ENCODE measurements around the gene NLK. TPM values are rescaled to one million over a fixed set of nuclear protein-coding genes. Genes with fewer than 3 reads are reported as not detected.
"Not testable (repeated sequence)": the region's sequence is repeated elsewhere in the genome, so short reads cannot be mapped to it uniquely, and the experiment has no call there.

NLK gene
- total RNA-seq, 4 donors from 2014 or later: 6.2 to 40.5 (median 29.9) TPM

- no peaks in the 10 kb centered on the region for H3K4me1 ChIP-seq
- H3K36me3 ChIP-seq: no peaks in the 10 kb centered on the region
- H3K9me3 ChIP-seq: no peaks in the 10 kb centered on the region
- no peak for TF ChIP-seq POLR2AphosphoS5 (IDR thresholded peaks at IDR 0.05)
- no peak for TF ChIP-seq POLR2A (IDR thresholded peaks at IDR 0.05)
- no peak for TF ChIP-seq EP300 (IDR thresholded peaks at IDR 0.05; ENCODE audit: low read depth)
- no peak for TF ChIP-seq CTCF (IDR thresholded peaks at IDR 0.05)
- no peak overlapping the region for H3K27ac ChIP-seq
- DNase-seq: no peak
- WGBS, 2 donors (ENCODE audit: low coverage in 1 of 2): 67 to 76% methylated on average over 1 of the region's 1 CpG
- intact Hi-C loops (cut with DNase I; ENCODE audit: low total_unique reads) (no loop called here), in situ Hi-C loops (cut with MboI; ENCODE audit: low pct_ligation_motif_present in 1 of 4, low pct_unique_long_range_greater_than_20kb in 1 of 4, low sequenced_read_pairs in 3 of 4) (no loop called here)
- H3K4me3 ChIP-seq: no peak overlapping the region
- H3K27me3 ChIP-seq: no peaks in the 10 kb centered on the region
These were observed 162.3 kb downstream of the NLK start for GRCh38 chr17:28204751-28205150.

- in situ Hi-C loops (cut with MboI; ENCODE audit: low pct_ligation_motif_present in 1 of 4, low pct_unique_long_range_greater_than_20kb in 1 of 4, low sequenced_read_pairs in 3 of 4): no loop called here
- no peak overlapping the region for H3K4me3 ChIP-seq
These were observed 163.8 kb downstream of the NLK start for GRCh38 chr17:28206292-28206691.

GRCh38 chr17:28211811-28212210 lies 169.3 kb downstream of the NLK start:
- WGBS, 2 donors (ENCODE audit: low coverage in 1 of 2): 40 to 92% methylated on average over 1 to 7 of the region's 7 CpGs
- in situ Hi-C loops (cut with MboI; ENCODE audit: low pct_ligation_motif_present in 1 of 4, low pct_unique_long_range_greater_than_20kb in 1 of 4, low sequenced_read_pairs in 3 of 4): no loop called here
- H3K27ac ChIP-seq: no peak overlapping the region
- H3K4me1 ChIP-seq: no peaks in the 10 kb centered on the region
- H3K4me3 ChIP-seq: no peak overlapping the region
- no peaks in the 10 kb centered on the region for H3K27me3 ChIP-seq
- TF ChIP-seq POLR2A (IDR thresholded peaks at IDR 0.05): no peak
- TF ChIP-seq POLR2AphosphoS5 (IDR thresholded peaks at IDR 0.05): no peak
- TF ChIP-seq CTCF (IDR thresholded peaks at IDR 0.05): no peak
- TF ChIP-seq EP300 (IDR thresholded peaks at IDR 0.05; ENCODE audit: low read depth): no peak
- H3K9me3 ChIP-seq: peaks cover 0 to 5% of the 10 kb centered on the region in 2 donors
- DNase-seq: no peak
- intact Hi-C loops (cut with DNase I; ENCODE audit: low total_unique reads): no loop called here
- no peaks in the 10 kb centered on the region for H3K36me3 ChIP-seq

More at GRCh38 chr17:28206292-28206691, 163.8 kb downstream of the NLK start:
- no peaks in the 10 kb centered on the region for H3K36me3 ChIP-seq
- intact Hi-C loops (cut with DNase I; ENCODE audit: low total_unique reads): no loop called here
- no peak for DNase-seq
- H3K27me3 ChIP-seq: no peaks in the 10 kb centered on the region
- H3K4me1 ChIP-seq: no peaks in the 10 kb centered on the region
- peaks cover 0 to 5% of the 10 kb centered on the region in 2 donors for H3K9me3 ChIP-seq
- no peak for TF ChIP-seq POLR2AphosphoS5 (IDR thresholded peaks at IDR 0.05)
- no peak for TF ChIP-seq EP300 (IDR thresholded peaks at IDR 0.05; ENCODE audit: low read depth)
- no peak for TF ChIP-seq POLR2A (IDR thresholded peaks at IDR 0.05)
- no peak for TF ChIP-seq CTCF (IDR thresholded peaks at IDR 0.05)
- H3K27ac ChIP-seq: no peak overlapping the region

GRCh38 chr17:28213578-28213977 lies 171.1 kb downstream of the NLK start:
- WGBS, 2 donors (ENCODE audit: low coverage in 1 of 2): 100% methylated on average over 2 of the region's 2 CpGs

GRCh38 chr17:28216052-28216451 lies 173.6 kb downstream of the NLK start:
- 67 to 79% methylated on average over 1 to 3 of the region's 3 CpGs for WGBS, 2 donors (ENCODE audit: low coverage in 1 of 2)
- H3K9me3 ChIP-seq: peaks cover 0 to 2% of the 10 kb centered on the region in 2 donors
- in situ Hi-C loops (cut with MboI; ENCODE audit: low pct_ligation_motif_present in 1 of 4, low pct_unique_long_range_greater_than_20kb in 1 of 4, low sequenced_read_pairs in 3 of 4) (no loop called here), intact Hi-C loops (cut with DNase I; ENCODE audit: low total_unique reads) (no loop called here)
- H3K27me3 ChIP-seq: no peaks in the 10 kb centered on the region
- H3K4me3 ChIP-seq: no peak overlapping the region
- no peak overlapping the region for H3K27ac ChIP-seq
- DNase-seq: no peak
- no peaks in the 10 kb centered on the region for H3K36me3 ChIP-seq
- no peak for TF ChIP-seq POLR2A (IDR thresholded peaks at IDR 0.05)
- no peak for TF ChIP-seq CTCF (IDR thresholded peaks at IDR 0.05)
- no peak for TF ChIP-seq EP300 (IDR thresholded peaks at IDR 0.05; ENCODE audit: low read depth)
- TF ChIP-seq POLR2AphosphoS5 (IDR thresholded peaks at IDR 0.05): no peak
- H3K4me1 ChIP-seq: no peaks in the 10 kb centered on the region

More at GRCh38 chr17:28213578-28213977, 171.1 kb downstream of the NLK start:
- H3K4me3 ChIP-seq; H3K9me3 ChIP-seq; H3K36me3 ChIP-seq; DNase-seq; H3K27me3 ChIP-seq; H3K4me1 ChIP-seq; H3K27ac ChIP-seq; in situ Hi-C loops (cut with MboI; ENCODE audit: low pct_ligation_motif_present in 1 of 4, low pct_unique_long_range_greater_than_20kb in 1 of 4, low sequenced_read_pairs in 3 of 4); intact Hi-C loops (cut with DNase I; ENCODE audit: low total_unique reads): not testable (repeated sequence)

Measured in transverse colon (tissue), 4 donors.